ENCODE data around the gene NOX4.
"Not testable (repeated sequence)": the region's sequence is repeated elsewhere in the genome, so short reads cannot be mapped to it uniquely, and the experiment has no call there.

Gene NOX4

GRCh38 chr11:89379976-89380771, 111.0 kb downstream of the NOX4 start:
- DNase-seq (ENCODE audit: low read depth) = not testable (repeated sequence)

GRCh38 chr11:89378986-89379385, 112.2 kb downstream of the NOX4 start:
- DNase-seq (ENCODE audit: low read depth) = not testable (repeated sequence)

GRCh38 chr11:89369356-89369755, 121.8 kb downstream of the NOX4 start:
- not testable (repeated sequence) for DNase-seq (ENCODE audit: low read depth)

GRCh38 chr11:89364856-89365255, 126.3 kb downstream of the NOX4 start:
- DNase-seq (ENCODE audit: low read depth) = not testable (repeated sequence)

GRCh38 chr11:89361734-89362133, 129.4 kb downstream of the NOX4 start:
- no peak for DNase-seq (ENCODE audit: low read depth)

GRCh38 chr11:89359208-89359607, 132.0 kb downstream of the NOX4 start:
- not testable (repeated sequence) for DNase-seq (ENCODE audit: low read depth)

GRCh38 chr11:89358761-89359160, 132.4 kb downstream of the NOX4 start:
- no peak for DNase-seq (ENCODE audit: low read depth)

- DNase-seq (ENCODE audit: low read depth) = no peak
These were observed 135.5 kb downstream of the NOX4 start for GRCh38 chr11:89355646-89356045.

- DNase-seq (ENCODE audit: low read depth) = not testable (repeated sequence)
These were observed 136.7 kb downstream of the NOX4 start for GRCh38 chr11:89354513-89354912.

GRCh38 chr11:89347071-89347470, 144.1 kb downstream of the NOX4 start:
- no peak for DNase-seq (ENCODE audit: low read depth)

GRCh38 chr11:89346601-89347000, 144.6 kb downstream of the NOX4 start:
- no peak for DNase-seq (ENCODE audit: low read depth)

- DNase-seq (ENCODE audit: low read depth) = not testable (repeated sequence)
These were observed 148.1 kb downstream of the NOX4 start for GRCh38 chr11:89342880-89343572.

- not testable (repeated sequence) for DNase-seq (ENCODE audit: low read depth)
These were observed 150.7 kb downstream of the NOX4 start for GRCh38 chr11:89340450-89340849.

GRCh38 chr11:89338073-89338472, 153.1 kb downstream of the NOX4 start:
- DNase-seq (ENCODE audit: low read depth) = not testable (repeated sequence)

GRCh38 chr11:89337100-89337650, 154.0 kb downstream of the NOX4 start:
- DNase-seq (ENCODE audit: low read depth) = not testable (repeated sequence)

- not testable (repeated sequence) for DNase-seq (ENCODE audit: low read depth)
These were observed 157.5 kb downstream of the NOX4 start for GRCh38 chr11:89333704-89334103.

- DNase-seq (ENCODE audit: low read depth) = not testable (repeated sequence)
These were observed 159.2 kb downstream of the NOX4 start for GRCh38 chr11:89331940-89332339.

- DNase-seq (ENCODE audit: low read depth) = no peak
These were observed 163.3 kb downstream of the NOX4 start for GRCh38 chr11:89327885-89328284.

GRCh38 chr11:89321401-89321800, 169.8 kb downstream of the NOX4 start:
- DNase-seq (ENCODE audit: low read depth) = no peak

GRCh38 chr11:89310607-89311006, 180.6 kb downstream of the NOX4 start:
- not testable (repeated sequence) for DNase-seq (ENCODE audit: low read depth)

GRCh38 chr11:89309321-89309985, 181.7 kb downstream of the NOX4 start:
- DNase-seq (ENCODE audit: low read depth) = not testable (repeated sequence)

GRCh38 chr11:89308272-89308671, 182.9 kb downstream of the NOX4 start:
- DNase-seq (ENCODE audit: low read depth) = not testable (repeated sequence)

All from stimulated activated CD8-positive, alpha-beta memory T cell treated with anti-CD3 and anti-CD28 coated beads, Interleukin-12 subunit alpha, Interleukin-12 subunit beta, amount 100 ng/mL, for 4 hours (primary cell).